ENCODE results near the gene CSTPP1.

CSTPP1 gene

DNA sequence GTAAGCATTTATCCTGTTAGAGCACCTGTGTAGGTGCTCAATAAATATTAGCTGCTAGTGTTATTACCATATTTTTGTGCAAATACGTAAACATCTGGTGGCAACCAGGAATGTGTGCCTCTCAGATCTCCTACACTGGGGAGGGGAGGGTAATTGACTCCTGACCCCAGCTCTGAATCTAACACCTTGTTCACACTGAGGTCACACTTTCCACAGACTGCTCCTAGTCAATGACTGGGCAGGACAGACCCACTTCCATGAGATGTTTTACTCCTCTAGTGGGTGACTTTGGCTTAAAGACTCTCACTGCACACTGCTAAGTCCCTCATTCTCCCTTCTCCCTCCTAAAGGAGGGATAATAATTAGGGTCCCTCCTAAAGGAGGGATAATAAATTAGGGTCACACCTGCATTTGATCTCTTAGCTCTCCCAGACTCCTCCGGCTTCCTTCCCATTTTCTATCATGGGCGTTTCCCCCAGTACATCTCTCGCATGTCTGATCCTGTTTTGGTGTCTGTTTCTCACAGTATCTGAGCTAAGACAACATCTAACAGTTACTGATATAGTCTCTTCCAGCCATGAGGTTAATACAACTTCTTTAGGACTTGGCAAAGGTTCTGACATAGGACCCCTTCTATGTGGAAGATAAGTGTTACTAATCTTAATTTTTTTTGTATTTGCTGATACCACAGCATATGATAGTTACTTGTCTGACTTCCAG, 8.0 kb downstream of the CSTPP1 start:
- Histone ChIP-seq H3K4me2 (no peak overlapping the region), H3K27me3 (no peaks in the 10 kb centered on the region), H3K9me3 (replicated peaks in 1 of 11) (no peaks in the 10 kb centered on the region), H3K36me3 (peaks cover 0 to 21% (median 7%) of the 10 kb centered on the region in 11 experiments; a peak in 10 of 22 replicates), H3K4me1 (peaks cover 0 to 14% (median 0%) of the 10 kb centered on the region in 10 experiments; a peak in 6 of 20 replicates), H3K9ac (no peak overlapping the region), H4K20me1 (no peaks in the 10 kb centered on the region), H3K27ac (no peak overlapping the region), H3K4me3 (no peak overlapping the region)
- no peak for TF ChIP-seq Cebpa-rat (IDR thresholded peaks at IDR 0.05)

DNA sequence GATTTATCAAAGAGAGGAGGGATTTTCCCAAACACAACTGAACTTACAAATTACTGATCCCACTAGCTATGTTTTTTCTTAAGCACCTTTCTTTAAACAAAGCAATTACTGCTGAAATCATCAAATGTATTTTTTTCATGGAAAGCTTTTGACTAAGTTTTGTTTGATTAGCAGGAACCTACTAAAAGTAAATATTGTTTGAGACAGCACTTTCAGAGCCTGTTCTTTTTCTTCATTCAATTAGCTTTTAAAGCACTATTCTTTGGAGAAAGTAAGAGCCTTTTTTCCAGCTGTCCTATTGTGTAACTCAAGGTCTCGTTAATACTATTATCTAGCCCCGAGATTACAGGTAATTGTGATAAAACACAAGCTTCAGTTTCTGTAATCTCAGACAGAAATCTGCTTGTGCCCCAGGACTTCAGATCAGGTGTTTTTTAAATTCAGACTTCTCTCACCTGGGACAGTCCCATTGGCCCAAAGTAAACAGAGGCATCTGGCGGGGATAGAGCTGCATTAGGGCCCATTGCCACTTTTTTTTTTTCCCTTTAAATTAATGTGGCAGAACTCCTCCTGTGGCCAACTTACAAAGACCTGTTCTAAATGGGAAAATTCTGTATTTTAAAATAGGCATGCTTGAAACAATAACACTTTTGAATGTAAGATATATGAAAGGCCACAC, 11.0 kb downstream of the CSTPP1 start:
- Histone ChIP-seq H3K4me3 (no peak overlapping the region), H3K4me2 (peak overlapping the region in 3 of 11 experiments; percentile 34 to 41 (median 38); a peak in 3 of 22 replicates), H3K27me3 (no peaks in the 10 kb centered on the region), H3K4me1 (peaks cover 0 to 24% (median 4%) of the 10 kb centered on the region in 10 experiments; a peak in 8 of 20 replicates), H3K36me3 (peaks cover 0 to 14% (median 4%) of the 10 kb centered on the region in 11 experiments; a peak in 6 of 22 replicates), H3K27ac (no peak overlapping the region), H3K9me3 (replicated peaks in 1 of 11) (no peaks in the 10 kb centered on the region), H3K9ac (no peak overlapping the region), H4K20me1 (no peaks in the 10 kb centered on the region)
- TF ChIP-seq Cebpa-rat (IDR thresholded peaks at IDR 0.05) = no peak

DNA sequence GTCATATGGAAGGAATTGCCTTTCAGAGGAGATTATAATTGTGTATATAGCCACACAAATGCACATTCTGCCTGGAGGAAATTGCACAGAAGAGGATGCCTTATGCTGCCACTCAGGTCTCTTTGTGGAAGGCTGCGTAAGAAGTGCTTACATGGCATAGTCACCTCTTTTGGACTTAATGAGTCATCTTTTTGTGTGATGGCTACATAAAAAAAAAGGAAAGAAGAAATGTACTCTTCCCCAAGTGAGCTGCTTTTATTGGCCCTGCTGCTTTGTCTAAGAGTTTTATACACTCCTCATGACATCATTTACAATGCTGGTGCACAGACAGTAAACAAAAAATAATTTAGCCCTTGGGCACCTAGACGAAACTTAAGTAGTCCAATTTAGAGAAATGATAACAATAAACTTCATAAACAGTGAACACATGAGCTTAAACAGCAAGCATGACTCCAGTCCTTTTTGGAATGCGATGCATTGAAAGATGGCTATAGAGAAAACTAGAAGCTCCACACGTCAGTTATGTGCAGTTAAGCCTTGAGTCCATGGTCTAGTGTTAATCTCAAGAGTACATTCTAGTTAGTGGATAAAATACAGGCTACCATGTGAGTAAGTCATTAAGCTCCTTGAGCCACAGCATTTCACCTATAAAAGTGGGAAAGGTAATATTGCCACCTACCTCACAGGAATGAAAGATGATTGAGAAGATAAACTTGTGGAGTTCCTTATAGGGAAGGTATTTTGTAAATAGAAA, 12.0 kb downstream of the CSTPP1 start:
- H3K27ac ChIP-seq = no peak overlapping the region
- peaks cover 0 to 14% (median 0%) of the 10 kb centered on the region in 11 experiments; a peak in 4 of 22 replicates for H3K36me3 ChIP-seq
- H3K9ac ChIP-seq = no peak overlapping the region
- peaks cover 0 to 32% (median 5%) of the 10 kb centered on the region in 10 experiments; a peak in 8 of 20 replicates for H3K4me1 ChIP-seq
- TF ChIP-seq Cebpa-rat (IDR thresholded peaks at IDR 0.05) = no peak
- no peaks in the 10 kb centered on the region for H4K20me1 ChIP-seq
- H3K4me3 ChIP-seq = no peak overlapping the region
- no peaks in the 10 kb centered on the region for H3K9me3 ChIP-seq (replicated peaks in 1 of 11)
- peak overlapping the region in 3 of 11 experiments; percentile 34 to 41 (median 38); a peak in 6 of 22 replicates for H3K4me2 ChIP-seq
- no peaks in the 10 kb centered on the region for H3K27me3 ChIP-seq

DNA sequence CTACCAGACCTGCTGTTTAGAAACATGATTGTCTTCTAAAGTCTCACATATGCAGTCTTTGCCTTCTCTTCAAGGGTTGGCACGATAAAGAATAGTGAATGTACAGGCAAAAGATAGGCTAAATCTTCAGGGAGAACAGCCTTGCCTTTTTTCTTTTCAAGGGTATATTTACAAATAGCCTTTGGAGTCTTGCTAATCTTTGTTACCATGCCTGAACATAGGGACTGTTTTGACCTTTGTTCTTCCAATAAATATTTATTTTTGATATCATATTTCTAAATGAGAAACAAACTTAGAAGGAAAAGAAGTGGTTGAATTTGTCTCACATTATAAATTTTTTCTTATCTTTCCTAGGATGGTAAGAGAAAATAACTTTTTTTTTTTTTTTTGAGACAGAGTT, 12.7 kb downstream of the CSTPP1 start:
- TF ChIP-seq Cebpa-rat (IDR thresholded peaks at IDR 0.05) = no peak
- Histone ChIP-seq H3K4me3 (no peak overlapping the region), H3K36me3 (peaks cover 0 to 14% (median 0%) of the 10 kb centered on the region in 11 experiments; a peak in 4 of 22 replicates), H3K9ac (no peak overlapping the region), H3K4me2 (no peak overlapping the region), H3K27me3 (no peaks in the 10 kb centered on the region), H3K4me1 (peaks cover 0 to 32% (median 5%) of the 10 kb centered on the region in 10 experiments; a peak in 8 of 20 replicates), H4K20me1 (no peaks in the 10 kb centered on the region), H3K9me3 (replicated peaks in 1 of 11) (no peaks in the 10 kb centered on the region), H3K27ac (no peak overlapping the region)

DNA sequence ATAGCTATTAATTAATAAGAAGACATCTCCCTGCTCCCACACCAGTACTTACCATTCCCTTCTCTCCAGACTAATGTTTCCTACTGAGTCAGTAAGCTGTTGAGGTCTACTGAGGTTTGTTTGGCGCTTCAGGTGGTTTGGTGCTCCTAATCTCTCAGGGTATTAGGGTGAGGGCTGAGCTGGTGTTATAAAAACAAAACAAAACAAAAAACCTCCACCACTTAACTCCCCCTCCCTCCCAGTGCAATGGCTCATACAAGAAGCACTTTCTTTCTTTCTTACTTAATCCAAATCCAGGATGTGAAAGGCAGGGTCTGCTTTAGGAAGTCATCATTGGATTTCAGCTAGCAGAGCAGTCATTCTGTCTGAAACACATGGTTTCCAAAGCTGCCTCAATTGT, 15.3 kb downstream of the CSTPP1 start:
- no peak for TF ChIP-seq Cebpa-rat (IDR thresholded peaks at IDR 0.05)
- Histone ChIP-seq H3K4me3 (no peak overlapping the region), H4K20me1 (no peaks in the 10 kb centered on the region), H3K27me3 (no peaks in the 10 kb centered on the region), H3K9ac (no peak overlapping the region), H3K4me1 (peaks cover 0 to 32% (median 5%) of the 10 kb centered on the region in 10 experiments; a peak in 8 of 20 replicates), H3K4me2 (peak overlapping the region in 5 of 11 experiments; percentile 1 to 54 (median 45); a peak in 7 of 22 replicates), H3K27ac (peak overlapping the region in 2 of 11 experiments; percentile 2 to 42; a peak in 3 of 22 replicates), H3K9me3 (replicated peaks in 1 of 11) (no peaks in the 10 kb centered on the region), H3K36me3 (peaks cover 0 to 14% (median 0%) of the 10 kb centered on the region in 11 experiments; a peak in 5 of 22 replicates)

DNA sequence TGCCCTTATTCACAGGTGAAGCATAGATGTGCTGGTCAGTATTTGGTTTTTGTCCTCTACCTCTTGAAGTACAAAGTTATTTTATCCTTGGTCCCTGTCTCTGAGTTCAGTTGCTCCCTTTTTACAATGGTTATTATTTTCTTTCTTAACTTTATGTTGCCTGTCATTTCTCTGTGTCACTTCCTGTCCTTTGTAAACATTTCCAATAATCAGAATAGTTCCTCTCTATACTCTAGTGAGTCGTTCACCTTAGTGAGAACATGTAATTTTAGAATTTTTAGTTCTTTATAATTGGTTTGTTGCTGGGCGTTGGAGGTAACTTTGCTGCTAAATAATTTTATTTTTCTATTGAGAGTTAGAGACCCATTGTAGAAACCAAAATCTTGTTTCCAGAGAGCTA, 16.0 kb downstream of the CSTPP1 start:
- no peaks in the 10 kb centered on the region for H3K27me3 ChIP-seq
- TF ChIP-seq Cebpa-rat (IDR thresholded peaks at IDR 0.05) = no peak
- peak overlapping the region in 3 of 11 experiments; percentile 17 to 42 (median 29); a peak in 4 of 22 replicates for H3K27ac ChIP-seq
- peak overlapping the region in 5 of 11 experiments; percentile 1 to 54 (median 45); a peak in 9 of 22 replicates for H3K4me2 ChIP-seq
- H3K9me3 ChIP-seq (replicated peaks in 1 of 11) = no peaks in the 10 kb centered on the region
- no peaks in the 10 kb centered on the region for H4K20me1 ChIP-seq
- H3K36me3 ChIP-seq = peaks cover 0 to 14% (median 0%) of the 10 kb centered on the region in 11 experiments; a peak in 5 of 22 replicates
- H3K4me3 ChIP-seq = no peak overlapping the region
- H3K4me1 ChIP-seq = peaks cover 0 to 32% (median 5%) of the 10 kb centered on the region in 10 experiments; a peak in 8 of 20 replicates
- H3K9ac ChIP-seq = no peak overlapping the region

DNA sequence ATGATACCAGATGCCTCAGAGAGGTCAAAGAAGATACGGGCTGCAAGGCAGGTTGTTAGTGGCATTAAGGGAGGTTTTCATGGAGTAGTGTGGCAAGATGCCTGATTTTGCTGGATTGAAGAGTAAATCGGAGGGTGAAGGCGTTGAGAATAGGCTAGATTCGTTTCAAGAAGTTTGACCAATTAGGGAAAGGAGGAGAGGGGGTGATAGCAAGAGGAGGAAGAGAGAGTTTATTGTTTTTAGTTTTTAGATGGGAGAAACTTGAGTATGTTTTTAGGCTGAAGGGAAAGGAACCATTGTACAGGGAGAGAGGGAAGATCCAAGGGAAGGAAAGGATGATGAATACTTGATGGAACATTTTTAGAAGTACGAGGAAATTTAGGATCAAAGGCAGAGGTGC, 16.5 kb downstream of the CSTPP1 start:
- Histone ChIP-seq H3K27me3 (no peaks in the 10 kb centered on the region), H3K36me3 (peaks cover 0 to 11% (median 0%) of the 10 kb centered on the region in 11 experiments; a peak in 7 of 22 replicates), H3K9ac (no peak overlapping the region), H3K4me1 (peaks cover 0 to 28% (median 5%) of the 10 kb centered on the region in 10 experiments; a peak in 8 of 20 replicates), H3K4me3 (no peak overlapping the region), H3K4me2 (peak overlapping the region in 4 of 11 experiments; percentile 10 to 54 (median 48); a peak in 6 of 22 replicates), H3K27ac (peak overlapping the region in 3 of 11 experiments; percentile 17 to 42 (median 29); a peak in 4 of 22 replicates), H3K9me3 (replicated peaks in 1 of 11) (peaks cover 0 to under 1% (median 0%) of the 10 kb centered on the region in 11 experiments; a peak in 1 of 22 replicates), H4K20me1 (no peaks in the 10 kb centered on the region)
- TF ChIP-seq Cebpa-rat (IDR thresholded peaks at IDR 0.05) = no peak

DNA sequence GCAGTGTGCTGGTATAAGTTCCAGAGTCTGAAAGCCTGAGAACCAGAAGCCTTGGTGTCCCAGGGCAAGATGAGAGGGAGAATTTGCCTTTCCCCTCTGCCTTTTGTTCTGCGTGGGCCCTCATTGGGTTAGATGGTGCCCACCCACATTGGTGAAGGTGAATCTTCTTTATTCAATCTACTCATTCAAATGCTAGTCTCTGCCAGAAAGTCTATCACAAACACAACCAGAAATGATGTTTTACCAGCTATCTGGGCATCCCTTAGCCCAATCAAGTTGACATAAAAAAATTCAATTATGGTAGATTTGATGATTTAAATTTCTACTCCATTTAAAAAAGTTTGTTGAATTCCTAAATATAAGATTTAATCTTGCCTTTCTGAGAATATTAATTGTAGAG, 22.2 kb downstream of the CSTPP1 start:
- Histone ChIP-seq H3K4me2 (no peak overlapping the region), H3K4me1 (no peaks in the 10 kb centered on the region; a peak in 2 of 20 replicates), H3K36me3 (peaks cover 18 to 44% (median 34%) of the 10 kb centered on the region in 11 experiments; a peak in 21 of 22 replicates), H3K27me3 (no peaks in the 10 kb centered on the region), H3K4me3 (no peak overlapping the region), H3K9me3 (replicated peaks in 1 of 11) (peaks cover 37 to 52% (median 40%) of the 10 kb centered on the region in 11 experiments), H3K27ac (no peak overlapping the region), H3K9ac (no peak overlapping the region), H4K20me1 (no peaks in the 10 kb centered on the region)
- TF ChIP-seq Cebpa-rat (IDR thresholded peaks at IDR 0.05) = no peak
